K562 (cell line): ENCODE results near the gene KRTAP1-1. TPM values are rescaled to one million over a fixed set of nuclear protein-coding genes. Genes with fewer than 3 reads are reported as not detected.

Source experiments
- ATAC-seq: fragments of 200-7000 bp; cut with Tn5 transposase; 3 replicates; pipeline ENCODE4 v1.9.1; 2020; ENCODE audit warnings: moderate library complexity
- BruUV-seq: library from RNA; stranded (reverse); fragments of 400-500 nt; replicated peaks from 2 replicates; lab custom pipeline; 2021; lab: Mats Ljungman, UMichigan
- CTCF ChIA-PET: fragments of 300-600 bp; formaldehyde crosslinking; extraction: SDS; loops from one replicate; lab custom pipeline; 2021; ENCODE audit warnings: low intra/inter-chr PET ratio; lab: Yijun Ruan, JAX
- POLR2A ChIA-PET: fragments of 300-600, 350-650 bp; sonication (Branson Sonifier 250); formaldehyde crosslinking; extraction: SDS; loops from one replicate; lab custom pipeline; 2021; ENCODE audit warnings: antibody characterized with exemption, inconsistent platforms; lab: Yijun Ruan, JAX
- DNase-seq, 4 experiments: peaks; one replicate each; pipeline versions ENCODE4 v3.0.0 to v3.0.0-alpha.2; 2011 to 2018; ENCODE audit warnings: low spot score in 3 of 4, mixed read lengths in 3 of 4; ENCODE audit errors: extremely low read depth in 1 of 4
- FAIRE-seq: peaks from 2 replicates; lab custom pipeline; 2011; peaks lifted over from hg19 to GRCh38; lab: Jason Lieb, UNC
- H2AFZ ChIP-seq: 2 replicates; pipeline ENCODE4 v1.6.0; 2011; ENCODE audit warnings: low read depth, low read length, control low read depth, inconsistent platforms
- H3K27ac ChIP-seq: fragments of 200-600 bp; 3 replicates; pipeline ENCODE4 v1.8.0; 2011; ENCODE audit warnings: low read depth, mild to moderate bottlenecking, control low read depth, inconsistent platforms, low read length, moderate library complexity, mixed read lengths; ENCODE audit errors: extremely low read depth
- H3K27me3 ChIP-seq, 2 experiments: fragments of 300-600 bp in 1 of 2; 2 replicates in 1 of 2; 3 replicates in 1 of 2; pipeline versions ENCODE4 v1.6.0 to v1.8.0; 2011; ENCODE audit warnings: inconsistent platforms in 2 of 2, low read length in 2 of 2, mild to moderate bottlenecking in 1 of 2, mixed read lengths in 1 of 2, moderate library complexity in 1 of 2; ENCODE audit not compliant: control insufficient read depth in 2 of 2, insufficient read depth in 2 of 2
- H3K36me3 ChIP-seq: fragments of 300-600 bp; 3 replicates; pipeline ENCODE4 v1.8.0; 2011; ENCODE audit warnings: mild to moderate bottlenecking, low read length, inconsistent platforms; ENCODE audit not compliant: control insufficient read depth, insufficient read depth
- H3K4me1 ChIP-seq, 2 experiments: fragments of 200-600 bp in 1 of 2; replicated peaks in 1 of 2; 2 replicates in 1 of 2; 3 replicates in 1 of 2; pipeline versions ENCODE4 v1.5.1 to v1.8.0; 2011; ENCODE audit warnings: inconsistent platforms in 2 of 2, low read length in 2 of 2, mild to moderate bottlenecking in 1 of 2, mixed read lengths in 1 of 2, moderate library complexity in 1 of 2; ENCODE audit not compliant: control insufficient read depth in 2 of 2, insufficient read depth in 2 of 2
- H3K4me2 ChIP-seq: 2 replicates; pipeline ENCODE4 v1.6.1; 2011; ENCODE audit warnings: low read length, control low read depth, inconsistent platforms, mixed read lengths; ENCODE audit not compliant: insufficient read depth
- H3K4me3 ChIP-seq: fragments of 200-600 bp; sonication (generic), shearing (Covaris generic); 2 replicates; pipeline ENCODE4 v1.5.1; 2016; ENCODE audit warnings: control low read depth, inconsistent platforms
- H3K79me2 ChIP-seq: fragments of 200-600 bp; 3 replicates; pipeline ENCODE4 v1.8.0; 2011; ENCODE audit warnings: low read length, inconsistent platforms; ENCODE audit not compliant: control insufficient read depth, insufficient read depth
- H3K9ac ChIP-seq, 2 experiments: 2 replicates each; pipeline versions ENCODE4 v1.6.0 to v1.6.1; 2011; ENCODE audit warnings: low read depth in 2 of 2, low read length in 2 of 2, control low read depth in 1 of 2, inconsistent platforms in 1 of 2, mild to moderate bottlenecking in 1 of 2, mixed read lengths in 1 of 2; ENCODE audit not compliant: insufficient read depth in 1 of 2
- H3K9me1 ChIP-seq: one replicate; pipeline ENCODE4 v1.6.0; 2011; ENCODE audit warnings: inconsistent platforms, mild to moderate bottlenecking, low read length, moderate library complexity; ENCODE audit not compliant: control insufficient read depth, insufficient read depth
- H3K9me3 ChIP-seq: replicated peaks from 2 replicates; pipeline ENCODE4 v1.5.1; 2011; ENCODE audit warnings: low read depth, low read length, inconsistent platforms; ENCODE audit not compliant: control insufficient read depth, insufficient read depth
- H4K20me1 ChIP-seq: replicated peaks from 2 replicates; pipeline ENCODE4 v1.6.1; 2011; ENCODE audit warnings: low read length, inconsistent platforms, mixed read lengths; ENCODE audit not compliant: control insufficient read depth, insufficient read depth
- ARNT ChIP-seq, 2 experiments: fragments of 450-650 bp; IDR thresholded peaks; 2 replicates each; pipeline ENCODE4 v1.6.1; 2016; ENCODE audit warnings: mild to moderate bottlenecking in 1 of 2
- ATF1 ChIP-seq, 2 experiments: fragments of 450-650 bp in 1 of 2; IDR thresholded peaks; 2 replicates each; pipeline ENCODE4 v1.6.1; 2016; ENCODE audit warnings: missing compliant biosample characterization in 1 of 2, missing genetic modification characterization in 1 of 2
- CBX5 ChIP-seq: IDR thresholded peaks from 2 replicates; pipeline ENCODE4 v1.6.1; 2014; ENCODE audit warnings: low read depth, borderline replicate concordance
- CREM ChIP-seq: IDR thresholded peaks from 2 replicates; pipeline ENCODE4 v1.6.1; 2014; ENCODE audit warnings: antibody characterized with exemption, low read depth
- HOMEZ ChIP-seq: fragments of 250-450 bp; sonication (Bioruptor Pico); IDR thresholded peaks from 2 replicates; pipeline ENCODE4 v1.4.0; 2020; ENCODE audit warnings: mild to moderate bottlenecking, moderate library complexity
- HOXB6 ChIP-seq: fragments of 250-450 bp; sonication (Bioruptor Pico); IDR thresholded peaks from 2 replicates; pipeline ENCODE4 v1.5.1; 2022; ENCODE audit warnings: mild to moderate bottlenecking, borderline replicate concordance
- ILK ChIP-seq: fragments of 450-650 bp; IDR thresholded peaks from 2 replicates; pipeline ENCODE4 v1.6.1; 2016; ENCODE audit warnings: missing genetic modification characterization, low read depth, mild to moderate bottlenecking, missing compliant biosample characterization, moderate library complexity, borderline replicate concordance
- LCOR ChIP-seq: sonication (generic); formaldehyde crosslinking; IDR thresholded peaks from 2 replicates; pipeline ENCODE4 v1.8.0; 2022; ENCODE audit warnings: mild to moderate bottlenecking, missing genetic modification reagents
- MAZ ChIP-seq, 2 experiments: fragments of 450-650 bp in 1 of 2; sonication (generic) in 1 of 2; formaldehyde crosslinking; IDR thresholded peaks in 1 of 2; conservative IDR thresholded peaks in 1 of 2; 2 replicates each; pipeline versions ENCODE4 v1.4.0 to v1.5.0; 2020; ENCODE audit warnings: mild to moderate bottlenecking in 1 of 2, missing genetic modification reagents in 1 of 2
- NR2F6 ChIP-seq: fragments of 450-650 bp; formaldehyde crosslinking; IDR thresholded peaks from 2 replicates; pipeline ENCODE4 v1.4.0; 2020; ENCODE audit warnings: mild to moderate bottlenecking
- NR3C1 ChIP-seq: sonication (generic); formaldehyde crosslinking; IDR thresholded peaks from 2 replicates; pipeline ENCODE4 v1.8.1; 2022; ENCODE audit warnings: missing genetic modification reagents
- PURB ChIP-seq: sonication (generic); formaldehyde crosslinking; IDR thresholded peaks from 2 replicates; pipeline ENCODE4 v1.9.0; 2021; ENCODE audit warnings: low read depth, mild to moderate bottlenecking, missing genetic modification reagents
- RUNX1 ChIP-seq: sonication (generic); IDR thresholded peaks from 2 replicates; pipeline ENCODE4 v1.6.1; 2016; ENCODE audit warnings: antibody characterized with exemption, low read depth
- ZFP91 ChIP-seq: sonication (generic); formaldehyde crosslinking; IDR thresholded peaks from 2 replicates; pipeline ENCODE4 v1.8.0; 2022; ENCODE audit warnings: mild to moderate bottlenecking, missing genetic modification reagents
- ZNF146 ChIP-seq: IDR thresholded peaks from one replicate; pipeline ENCODE4 v1.6.1; 2018; ENCODE audit warnings: missing compliant biosample characterization; ENCODE audit not compliant: unreplicated experiment
- ZNF311 ChIP-seq: fragments of 250-450 bp; sonication (Bioruptor Pico); IDR thresholded peaks from 2 replicates; pipeline ENCODE4 v1.4.0; 2020; ENCODE audit warnings: mild to moderate bottlenecking, moderate library complexity
- ZNF431 ChIP-seq: sonication (generic); formaldehyde crosslinking; IDR thresholded peaks from 2 replicates; pipeline ENCODE4 v1.8.0; 2022; ENCODE audit warnings: mild to moderate bottlenecking, missing genetic modification reagents
- ZNF695 ChIP-seq: fragments of 450-650 bp; formaldehyde crosslinking; IDR thresholded peaks from 2 replicates; pipeline ENCODE4 v1.4.0; 2020; ENCODE audit warnings: mild to moderate bottlenecking, moderate library complexity
- ZZZ3 ChIP-seq: fragments of 450-650 bp; IDR thresholded peaks from 2 replicates; pipeline ENCODE4 v1.6.1; 2016; ENCODE audit warnings: antibody characterized with exemption, mild to moderate bottlenecking, moderate library complexity
- WGBS: fragments of 100-300 bp; shearing (Covaris generic); methylation state at CpG from one replicate; pipeline ENCODE4 v1.1.6; 2016; ENCODE audit warnings: low coverage, mixed read lengths; ENCODE audit not compliant: insufficient coverage; ENCODE audit errors: missing lambda C conversion rate; 5-methylcytosine and 5-hydroxymethylcytosine counted together
- in situ Hi-C: fragments of 300-500 bp; cut with MboI; formaldehyde crosslinking; loops from 4 replicates; pipeline ENCODE4 v1.15.0; 2018; ENCODE audit warnings: inconsistent platforms, mixed read lengths
- intact Hi-C: fragments of 100-400 bp; cut with micrococcal nuclease; formaldehyde crosslinking; loops from 2 replicates; pipeline ENCODE4 v1.14.2; 2022
- polyA plus RNA-seq, 8 experiments: library from polyadenylated mRNA; depleted of rRNA in 4 of 8; stranded (reverse) in 5 of 8; unstranded in 3 of 8; fragments of >200 nt; fragmentation: Nextera tagmentation in 2 of 8; fragmentation: Illumina TruSeq in 1 of 8; extraction: Ambion mirVana in 2 of 8; extraction: Trizol in 1 of 8; gene quantifications; 2 replicates each; pipeline versions ENCODE4 v1.2.1 to v1.2.3, GENCODE V29; 2011 to 2014; ENCODE audit warnings: inconsistent platforms in 1 of 8, missing spikeins in 1 of 8
- total RNA-seq, 7 experiments: library from RNA; depleted of rRNA in 6 of 7; stranded (reverse); fragments of >200 nt in 6 of 7; fragmentation: Illumina TruSeq in 2 of 7; extraction: Trizol in 2 of 7; gene quantifications; 2 replicates each; pipeline versions ENCODE4 v1.2.1 to v1.2.3, GENCODE V29; 2011 to 2021; ENCODE audit warnings: low replicate concordance in 1 of 7
- TF ChIP-seq, protein P1 (sequence below): fragments of 250-450 bp; sonication (Bioruptor Pico); IDR thresholded peaks from 2 replicates; pipeline ENCODE4 v1.4.0; 2020; ENCODE audit warnings: mild to moderate bottlenecking

The KRTAP1-1 gene
- total and polyA plus RNA-seq, 9 of the 15 experiments (the other 6 are each of a cell fraction or from before 2014, with no cell fraction given) = not detected

DNA sequence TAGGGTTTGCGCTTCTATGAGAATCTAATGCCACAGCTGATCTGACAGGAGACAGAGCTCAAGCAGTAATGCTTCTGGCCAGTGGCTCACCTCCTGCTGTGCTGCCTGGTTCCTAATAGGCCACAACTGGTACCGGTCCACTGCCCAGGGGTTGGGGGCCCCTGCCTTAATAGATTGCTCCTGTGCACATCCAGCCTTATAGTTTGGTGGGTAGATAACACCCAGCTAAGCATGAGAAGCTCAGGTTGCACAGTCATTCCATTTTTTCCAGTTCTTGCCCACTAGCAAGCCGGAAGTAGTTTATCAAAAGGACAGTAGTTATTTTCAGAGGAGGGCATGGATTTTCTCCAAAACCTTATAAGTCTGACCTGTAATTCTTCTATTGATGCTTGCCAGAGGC, 21.8 kb downstream of the KRTAP1-1 start:
- FAIRE-seq (no peak), DNase-seq (no peak), ATAC-seq (no peak)
- no peak overlapping the region for H2AFZ ChIP-seq
- no peak overlapping the region for H3K27ac ChIP-seq
- no peak overlapping the region for H3K4me2 ChIP-seq
- H3K9ac ChIP-seq = no peak overlapping the region
- no peaks in the 10 kb centered on the region for H3K36me3 ChIP-seq
- intact Hi-C loops = no loop called here
- no peaks in the 10 kb centered on the region for H3K4me1 ChIP-seq
- no peaks in the 10 kb centered on the region for H3K9me3 ChIP-seq
- ChIA-PET POLR2A (interaction anchor here (1.0 kb wide), 1 partner anchor 9 kb away, joined by 3 read pairs; no protein-coding TSS in a partner anchor), CTCF (no interaction called here)
- H3K79me2 ChIP-seq = no peaks in the 10 kb centered on the region
- in situ Hi-C loops = no loop called here
- 17% methylated on average over 3 of the region's 3 CpGs for WGBS
- H4K20me1 ChIP-seq = no peaks in the 10 kb centered on the region
- TF ChIP-seq RUNX1 = no peak
- TF ChIP-seq CBX5 = no peak
- no peak for TF ChIP-seq LCOR (CRISPR knock-in tag)
- TF ChIP-seq ZFP91 (CRISPR knock-in tag) = no peak
- no peak for TF ChIP-seq NR2F6 (CRISPR knock-in tag)
- no peak for TF ChIP-seq NR3C1 (CRISPR knock-in tag)
- no peak for TF ChIP-seq ARNT (IDR thresholded peaks at IDR 0.05)
- no peak for TF ChIP-seq ZNF695 (CRISPR knock-in tag)
- no peak for TF ChIP-seq ZZZ3
- TF ChIP-seq ATF1 (CRISPR knock-in tag; IDR thresholded peaks at IDR 0.05) = no peak
- TF ChIP-seq ATF1 (tag; IDR thresholded peaks at IDR 0.05) = no peak
- TF ChIP-seq HOMEZ (CRISPR knock-in tag) = no peak
- TF ChIP-seq MAZ (CRISPR knock-in tag; conservative IDR thresholded peaks at IDR 0.05 in 1 of 2, IDR thresholded peaks at IDR 0.05 in 1 of 2) = no peak
- no peak for TF ChIP-seq PURB (CRISPR knock-in tag)
- TF ChIP-seq HOXB6 (CRISPR knock-in tag) = no peak
- TF ChIP-seq, protein P1, sequence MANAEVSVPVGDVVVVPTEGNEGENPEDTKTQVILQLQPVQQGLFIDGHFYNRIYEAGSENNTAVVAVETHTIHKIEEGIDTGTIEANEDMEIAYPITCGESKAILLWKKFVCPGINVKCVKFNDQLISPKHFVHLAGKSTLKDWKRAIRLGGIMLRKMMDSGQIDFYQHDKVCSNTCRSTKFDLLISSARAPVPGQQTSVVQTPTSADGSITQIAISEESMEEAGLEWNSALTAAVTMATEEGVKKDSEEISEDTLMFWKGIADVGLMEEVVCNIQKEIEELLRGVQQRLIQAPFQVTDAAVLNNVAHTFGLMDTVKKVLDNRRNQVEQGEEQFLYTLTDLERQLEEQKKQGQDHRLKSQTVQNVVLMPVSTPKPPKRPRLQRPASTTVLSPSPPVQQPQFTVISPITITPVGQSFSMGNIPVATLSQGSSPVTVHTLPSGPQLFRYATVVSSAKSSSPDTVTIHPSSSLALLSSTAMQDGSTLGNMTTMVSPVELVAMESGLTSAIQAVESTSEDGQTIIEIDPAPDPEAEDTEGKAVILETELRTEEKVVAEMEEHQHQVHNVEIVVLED (CRISPR knock-in tag) = no peak
- no peak for TF ChIP-seq ZNF146 (CRISPR knock-in tag)
- TF ChIP-seq ILK (tag) = no peak
- TF ChIP-seq CREM = no peak
- no peak for TF ChIP-seq ZNF431 (CRISPR knock-in tag)
- no peak for TF ChIP-seq ZNF311 (CRISPR knock-in tag)
- no peak overlapping the region for H3K4me3 ChIP-seq
- H3K9me1 ChIP-seq = no peaks in the 10 kb centered on the region
- BruUV-seq = no TSS peak
- 0 out of 5 replicates have a peak, but pooled peaks cover 0 to 3% of the 10 kb centered on the region in 2 experiments for H3K27me3 ChIP-seq
